ENCODE data around the gene SLC43A2.

DNA sequence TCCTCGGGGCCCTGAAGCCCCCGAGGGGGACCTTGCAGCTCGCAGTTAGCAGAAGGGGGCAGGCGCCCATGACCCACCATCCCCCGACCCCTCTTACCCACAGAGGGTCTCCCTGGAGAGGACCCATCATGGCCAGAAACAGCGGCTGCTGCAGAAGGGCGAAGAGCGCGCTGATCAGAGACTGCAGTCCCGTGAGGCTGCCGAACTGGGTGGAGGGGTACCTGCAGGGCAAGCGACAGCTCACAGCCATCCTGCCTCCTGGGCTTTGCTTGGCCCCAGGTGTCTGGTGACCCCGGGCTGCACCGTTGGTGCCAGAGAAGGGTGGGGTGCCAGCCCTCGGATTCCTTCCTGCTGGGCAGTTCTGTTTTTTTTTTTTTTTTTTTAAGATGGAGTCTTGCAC lies 52.1 kb downstream of the SLC43A2 start:
- TF ChIP-seq, protein P1, sequence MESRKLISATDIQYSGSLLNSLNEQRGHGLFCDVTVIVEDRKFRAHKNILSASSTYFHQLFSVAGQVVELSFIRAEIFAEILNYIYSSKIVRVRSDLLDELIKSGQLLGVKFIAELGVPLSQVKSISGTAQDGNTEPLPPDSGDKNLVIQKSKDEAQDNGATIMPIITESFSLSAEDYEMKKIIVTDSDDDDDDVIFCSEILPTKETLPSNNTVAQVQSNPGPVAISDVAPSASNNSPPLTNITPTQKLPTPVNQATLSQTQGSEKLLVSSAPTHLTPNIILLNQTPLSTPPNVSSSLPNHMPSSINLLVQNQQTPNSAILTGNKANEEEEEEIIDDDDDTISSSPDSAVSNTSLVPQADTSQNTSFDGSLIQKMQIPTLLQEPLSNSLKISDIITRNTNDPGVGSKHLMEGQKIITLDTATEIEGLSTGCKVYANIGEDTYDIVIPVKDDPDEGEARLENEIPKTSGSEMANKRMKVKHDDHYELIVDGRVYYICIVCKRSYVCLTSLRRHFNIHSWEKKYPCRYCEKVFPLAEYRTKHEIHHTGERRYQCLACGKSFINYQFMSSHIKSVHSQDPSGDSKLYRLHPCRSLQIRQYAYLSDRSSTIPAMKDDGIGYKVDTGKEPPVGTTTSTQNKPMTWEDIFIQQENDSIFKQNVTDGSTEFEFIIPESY (IDR thresholded peaks at IDR 0.05) = no peak
- TF ChIP-seq, protein P2, sequence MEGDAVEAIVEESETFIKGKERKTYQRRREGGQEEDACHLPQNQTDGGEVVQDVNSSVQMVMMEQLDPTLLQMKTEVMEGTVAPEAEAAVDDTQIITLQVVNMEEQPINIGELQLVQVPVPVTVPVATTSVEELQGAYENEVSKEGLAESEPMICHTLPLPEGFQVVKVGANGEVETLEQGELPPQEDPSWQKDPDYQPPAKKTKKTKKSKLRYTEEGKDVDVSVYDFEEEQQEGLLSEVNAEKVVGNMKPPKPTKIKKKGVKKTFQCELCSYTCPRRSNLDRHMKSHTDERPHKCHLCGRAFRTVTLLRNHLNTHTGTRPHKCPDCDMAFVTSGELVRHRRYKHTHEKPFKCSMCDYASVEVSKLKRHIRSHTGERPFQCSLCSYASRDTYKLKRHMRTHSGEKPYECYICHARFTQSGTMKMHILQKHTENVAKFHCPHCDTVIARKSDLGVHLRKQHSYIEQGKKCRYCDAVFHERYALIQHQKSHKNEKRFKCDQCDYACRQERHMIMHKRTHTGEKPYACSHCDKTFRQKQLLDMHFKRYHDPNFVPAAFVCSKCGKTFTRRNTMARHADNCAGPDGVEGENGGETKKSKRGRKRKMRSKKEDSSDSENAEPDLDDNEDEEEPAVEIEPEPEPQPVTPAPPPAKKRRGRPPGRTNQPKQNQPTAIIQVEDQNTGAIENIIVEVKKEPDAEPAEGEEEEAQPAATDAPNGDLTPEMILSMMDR (IDR thresholded peaks at IDR 0.05; ENCODE audit: low read depth, low read length, missing input control) = no peak
- no peak for TF ChIP-seq TAF1 (conservative IDR thresholded peaks at IDR 0.05)
- TF ChIP-seq, protein P3, sequence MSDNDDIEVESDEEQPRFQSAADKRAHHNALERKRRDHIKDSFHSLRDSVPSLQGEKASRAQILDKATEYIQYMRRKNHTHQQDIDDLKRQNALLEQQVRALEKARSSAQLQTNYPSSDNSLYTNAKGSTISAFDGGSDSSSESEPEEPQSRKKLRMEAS (IDR thresholded peaks at IDR 0.05) = no peak
- TF ChIP-seq, protein P4, sequence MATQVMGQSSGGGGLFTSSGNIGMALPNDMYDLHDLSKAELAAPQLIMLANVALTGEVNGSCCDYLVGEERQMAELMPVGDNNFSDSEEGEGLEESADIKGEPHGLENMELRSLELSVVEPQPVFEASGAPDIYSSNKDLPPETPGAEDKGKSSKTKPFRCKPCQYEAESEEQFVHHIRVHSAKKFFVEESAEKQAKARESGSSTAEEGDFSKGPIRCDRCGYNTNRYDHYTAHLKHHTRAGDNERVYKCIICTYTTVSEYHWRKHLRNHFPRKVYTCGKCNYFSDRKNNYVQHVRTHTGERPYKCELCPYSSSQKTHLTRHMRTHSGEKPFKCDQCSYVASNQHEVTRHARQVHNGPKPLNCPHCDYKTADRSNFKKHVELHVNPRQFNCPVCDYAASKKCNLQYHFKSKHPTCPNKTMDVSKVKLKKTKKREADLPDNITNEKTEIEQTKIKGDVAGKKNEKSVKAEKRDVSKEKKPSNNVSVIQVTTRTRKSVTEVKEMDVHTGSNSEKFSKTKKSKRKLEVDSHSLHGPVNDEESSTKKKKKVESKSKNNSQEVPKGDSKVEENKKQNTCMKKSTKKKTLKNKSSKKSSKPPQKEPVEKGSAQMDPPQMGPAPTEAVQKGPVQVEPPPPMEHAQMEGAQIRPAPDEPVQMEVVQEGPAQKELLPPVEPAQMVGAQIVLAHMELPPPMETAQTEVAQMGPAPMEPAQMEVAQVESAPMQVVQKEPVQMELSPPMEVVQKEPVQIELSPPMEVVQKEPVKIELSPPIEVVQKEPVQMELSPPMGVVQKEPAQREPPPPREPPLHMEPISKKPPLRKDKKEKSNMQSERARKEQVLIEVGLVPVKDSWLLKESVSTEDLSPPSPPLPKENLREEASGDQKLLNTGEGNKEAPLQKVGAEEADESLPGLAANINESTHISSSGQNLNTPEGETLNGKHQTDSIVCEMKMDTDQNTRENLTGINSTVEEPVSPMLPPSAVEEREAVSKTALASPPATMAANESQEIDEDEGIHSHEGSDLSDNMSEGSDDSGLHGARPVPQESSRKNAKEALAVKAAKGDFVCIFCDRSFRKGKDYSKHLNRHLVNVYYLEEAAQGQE (IDR thresholded peaks at IDR 0.05) = no peak
- no peak for TF ChIP-seq RAD21 (IDR thresholded peaks at IDR 0.05)

Data from liver (tissue), 3 donors.